Liver (tissue), 3 donors: ENCODE results near the gene SMIM1.

ENCODE experiments used
- ATF3 ChIP-seq: IDR thresholded peaks from 2 replicates; pipeline ENCODE4 v1.6.1; 2016; ENCODE audit warnings: antibody characterized with exemption
- EGR1 ChIP-seq, 2 donors: IDR thresholded peaks; 2 replicates each; pipeline ENCODE4 v1.6.1; 2016 to 2018; ENCODE audit warnings: antibody characterized with exemption in 2 of 2, low read depth in 2 of 2
- GABPA ChIP-seq, 2 donors: IDR thresholded peaks in 1 of 2; conservative IDR thresholded peaks in 1 of 2; 2 replicates each; pipeline ENCODE4 v1.6.1; 2016; ENCODE audit warnings: antibody characterized with exemption in 2 of 2, mild to moderate bottlenecking in 1 of 2, moderate library complexity in 1 of 2
- JUND ChIP-seq, 2 donors: IDR thresholded peaks; 2 replicates each; pipeline ENCODE4 v1.6.1; 2016; ENCODE audit warnings: antibody characterized with exemption in 2 of 2
- MAX ChIP-seq: IDR thresholded peaks from 2 replicates; pipeline ENCODE4 v1.6.1; 2016; ENCODE audit warnings: antibody characterized with exemption
- RAD21 ChIP-seq, 2 donors: IDR thresholded peaks; 2 replicates each; pipeline ENCODE4 v1.6.1; 2016; ENCODE audit warnings: antibody characterized with exemption in 2 of 2, mild to moderate bottlenecking in 2 of 2
- REST ChIP-seq: IDR thresholded peaks from 2 replicates; pipeline ENCODE4 v1.6.1; 2016; ENCODE audit warnings: antibody characterized with exemption, mild to moderate bottlenecking
- RXRA ChIP-seq, 2 donors: IDR thresholded peaks; 2 replicates each; pipeline ENCODE4 v1.6.1; 2017 to 2018; ENCODE audit warnings: antibody characterized with exemption in 2 of 2, mild to moderate bottlenecking in 1 of 2
- SP1 ChIP-seq: IDR thresholded peaks from 2 replicates; pipeline ENCODE4 v1.6.1; 2018; ENCODE audit warnings: antibody characterized with exemption, mild to moderate bottlenecking
- TAF1 ChIP-seq: conservative IDR thresholded peaks from 2 replicates; pipeline ENCODE4 v1.6.1; 2016; ENCODE audit warnings: antibody characterized with exemption, mild to moderate bottlenecking
- YY1 ChIP-seq: IDR thresholded peaks from 2 replicates; pipeline ENCODE4 v1.6.1; 2016; ENCODE audit warnings: antibody characterized with exemption, mild to moderate bottlenecking
- ZBTB33 ChIP-seq: IDR thresholded peaks from 2 replicates; pipeline ENCODE4 v1.6.1; 2016; ENCODE audit warnings: antibody characterized with exemption
- TF ChIP-seq, protein P1 (sequence below): fragments of 150-350 bp; IDR thresholded peaks from 2 replicates; pipeline ENCODE4 v1.5.1; 2017; ENCODE audit warnings: improper control_type of control experiment, low read depth, low read length; ENCODE audit not compliant: missing input control
- donor health status: healthy.
- donor health status: healthy.

- TF ChIP-seq, protein P1, sequence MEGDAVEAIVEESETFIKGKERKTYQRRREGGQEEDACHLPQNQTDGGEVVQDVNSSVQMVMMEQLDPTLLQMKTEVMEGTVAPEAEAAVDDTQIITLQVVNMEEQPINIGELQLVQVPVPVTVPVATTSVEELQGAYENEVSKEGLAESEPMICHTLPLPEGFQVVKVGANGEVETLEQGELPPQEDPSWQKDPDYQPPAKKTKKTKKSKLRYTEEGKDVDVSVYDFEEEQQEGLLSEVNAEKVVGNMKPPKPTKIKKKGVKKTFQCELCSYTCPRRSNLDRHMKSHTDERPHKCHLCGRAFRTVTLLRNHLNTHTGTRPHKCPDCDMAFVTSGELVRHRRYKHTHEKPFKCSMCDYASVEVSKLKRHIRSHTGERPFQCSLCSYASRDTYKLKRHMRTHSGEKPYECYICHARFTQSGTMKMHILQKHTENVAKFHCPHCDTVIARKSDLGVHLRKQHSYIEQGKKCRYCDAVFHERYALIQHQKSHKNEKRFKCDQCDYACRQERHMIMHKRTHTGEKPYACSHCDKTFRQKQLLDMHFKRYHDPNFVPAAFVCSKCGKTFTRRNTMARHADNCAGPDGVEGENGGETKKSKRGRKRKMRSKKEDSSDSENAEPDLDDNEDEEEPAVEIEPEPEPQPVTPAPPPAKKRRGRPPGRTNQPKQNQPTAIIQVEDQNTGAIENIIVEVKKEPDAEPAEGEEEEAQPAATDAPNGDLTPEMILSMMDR, result no peak
- TF ChIP-seq RAD21 (IDR thresholded peaks at IDR 0.05) (no peak), MAX (no peak), SP1 (no peak), REST (no peak), TAF1 (no peak), YY1 (no peak), ZBTB33 (no peak), EGR1 (IDR thresholded peaks at IDR 0.05; ENCODE audit: low read depth in 2 of 2) (no peak), GABPA (IDR thresholded peaks at IDR 0.05 in 1 of 2, conservative IDR thresholded peaks at IDR 0.05 in 1 of 2) (no peak), ATF3 (no peak), JUND (IDR thresholded peaks at IDR 0.05) (no peak), RXRA (IDR thresholded peaks at IDR 0.05) (no peak)
Measured at GRCh38 chr1:3761296-3762010, 11.1 kb upstream of the SMIM1 start.
